ENCODE measurements around the gene CFAP68. TPM values are rescaled to one million over a fixed set of nuclear protein-coding genes. Genes with fewer than 3 reads are reported as not detected.

The CFAP68 gene
- total and polyA plus RNA-seq, 2 of the 13 experiments (the other 11 are each of a cell fraction or from before 2014, with no cell fraction given), result 22.2 to 25.6 TPM

GRCh38 chr11:111878849-111879636 lies at the start of gene CFAP68, which contains the start of gene FDXACB1 (continued):
- TF ChIP-seq, protein P1, sequence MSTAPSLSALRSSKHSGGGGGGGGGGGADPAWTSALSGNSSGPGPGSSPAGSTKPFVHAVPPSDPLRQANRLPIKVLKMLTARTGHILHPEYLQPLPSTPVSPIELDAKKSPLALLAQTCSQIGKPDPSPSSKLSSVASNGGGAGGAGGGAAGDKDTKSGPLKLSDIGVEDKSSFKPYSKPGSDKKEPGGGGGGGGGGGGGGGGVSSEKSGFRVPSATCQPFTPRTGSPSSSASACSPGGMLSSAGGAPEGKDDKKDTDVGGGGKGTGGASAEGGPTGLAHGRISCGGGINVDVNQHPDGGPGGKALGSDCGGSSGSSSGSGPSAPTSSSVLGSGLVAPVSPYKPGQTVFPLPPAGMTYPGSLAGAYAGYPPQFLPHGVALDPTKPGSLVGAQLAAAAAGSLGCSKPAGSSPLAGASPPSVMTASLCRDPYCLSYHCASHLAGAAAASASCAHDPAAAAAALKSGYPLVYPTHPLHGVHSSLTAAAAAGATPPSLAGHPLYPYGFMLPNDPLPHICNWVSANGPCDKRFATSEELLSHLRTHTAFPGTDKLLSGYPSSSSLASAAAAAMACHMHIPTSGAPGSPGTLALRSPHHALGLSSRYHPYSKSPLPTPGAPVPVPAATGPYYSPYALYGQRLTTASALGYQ (CRISPR knock-in tag; IDR thresholded peaks at IDR 0.05), result peak; percentile 67; the same call in 1 of the 2 replicates
- TF ChIP-seq CERS6 (CRISPR knock-in tag; IDR thresholded peaks at IDR 0.05) (no peak), KDM2A (CRISPR knock-in tag; IDR thresholded peaks at IDR 0.05; ENCODE audit: borderline replicate concordance, low read depth) (peak; percentile 88), NFYC (CRISPR knock-in tag; IDR thresholded peaks at IDR 0.05) (no peak), ZNF543 (CRISPR knock-in tag; IDR thresholded peaks at IDR 0.05) (peak; percentile 84; the same call in 1 of the 2 replicates), FOXA3 (CRISPR knock-in tag; IDR thresholded peaks at IDR 0.05) (peak; percentile 52), STAG1 (CRISPR knock-in tag; IDR thresholded peaks at IDR 0.05) (peak; percentile 89)
- TF ChIP-seq, protein P2, sequence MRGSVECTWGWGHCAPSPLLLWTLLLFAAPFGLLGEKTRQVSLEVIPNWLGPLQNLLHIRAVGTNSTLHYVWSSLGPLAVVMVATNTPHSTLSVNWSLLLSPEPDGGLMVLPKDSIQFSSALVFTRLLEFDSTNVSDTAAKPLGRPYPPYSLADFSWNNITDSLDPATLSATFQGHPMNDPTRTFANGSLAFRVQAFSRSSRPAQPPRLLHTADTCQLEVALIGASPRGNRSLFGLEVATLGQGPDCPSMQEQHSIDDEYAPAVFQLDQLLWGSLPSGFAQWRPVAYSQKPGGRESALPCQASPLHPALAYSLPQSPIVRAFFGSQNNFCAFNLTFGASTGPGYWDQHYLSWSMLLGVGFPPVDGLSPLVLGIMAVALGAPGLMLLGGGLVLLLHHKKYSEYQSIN (CRISPR knock-in tag; IDR thresholded peaks at IDR 0.05; ENCODE audit: borderline replicate concordance), result no peak
